HepG2 (cell line): Measurements from ENCODE around the gene CLBA1.

Experiments used
- ARNT2 ChIP-seq: sonication (generic); formaldehyde crosslinking; IDR thresholded peaks from 2 replicates; pipeline ENCODE4 v1.8.0; 2022; ENCODE audit warnings: mild to moderate bottlenecking, low read depth, missing genetic modification reagents, moderate library complexity
- DNMT3B ChIP-seq: conservative IDR thresholded peaks from 2 replicates; pipeline ENCODE4 v1.6.1; 2016; ENCODE audit warnings: missing biosample characterization, control low read depth
- EP300 ChIP-seq, 3 experiments: sonication (generic) in 1 of 3; formaldehyde crosslinking in 1 of 3; IDR thresholded peaks; 2 replicates each; pipeline versions ENCODE4 v1.5.1 to v1.6.1; 2011 to 2020; ENCODE audit warnings: low read depth in 2 of 3, low read length in 2 of 3, borderline replicate concordance in 1 of 3, improper control_type of control experiment in 1 of 3, mild to moderate bottlenecking in 1 of 3, missing genetic modification reagents in 1 of 3, moderate library complexity in 1 of 3
- POLR2AphosphoS5 ChIP-seq: IDR thresholded peaks from 2 replicates; pipeline ENCODE4 v1.6.1; 2012; ENCODE audit warnings: low read depth, low read length
- TP53 ChIP-seq: sonication (generic); formaldehyde crosslinking; conservative IDR thresholded peaks from 2 replicates; pipeline ENCODE4 v1.4.0; 2020; ENCODE audit warnings: missing genetic modification reagents
- ZEB1 ChIP-seq: IDR thresholded peaks from 2 replicates; pipeline ENCODE4 v1.6.1; 2012; ENCODE audit warnings: mild to moderate bottlenecking, low read depth, inconsistent platforms; ENCODE audit not compliant: insufficient replicate concordance
- ZNF75D ChIP-seq: sonication (generic); formaldehyde crosslinking; IDR thresholded peaks from 2 replicates; pipeline ENCODE4 v1.8.1; 2023; ENCODE audit warnings: missing genetic modification reagents, mild to moderate bottlenecking, borderline replicate concordance
- ZNF775 ChIP-seq: sonication (generic); formaldehyde crosslinking; IDR thresholded peaks from 2 replicates; pipeline ENCODE4 v1.4.0; 2020; ENCODE audit warnings: missing genetic modification reagents, mild to moderate bottlenecking, moderate library complexity, borderline replicate concordance

DNA sequence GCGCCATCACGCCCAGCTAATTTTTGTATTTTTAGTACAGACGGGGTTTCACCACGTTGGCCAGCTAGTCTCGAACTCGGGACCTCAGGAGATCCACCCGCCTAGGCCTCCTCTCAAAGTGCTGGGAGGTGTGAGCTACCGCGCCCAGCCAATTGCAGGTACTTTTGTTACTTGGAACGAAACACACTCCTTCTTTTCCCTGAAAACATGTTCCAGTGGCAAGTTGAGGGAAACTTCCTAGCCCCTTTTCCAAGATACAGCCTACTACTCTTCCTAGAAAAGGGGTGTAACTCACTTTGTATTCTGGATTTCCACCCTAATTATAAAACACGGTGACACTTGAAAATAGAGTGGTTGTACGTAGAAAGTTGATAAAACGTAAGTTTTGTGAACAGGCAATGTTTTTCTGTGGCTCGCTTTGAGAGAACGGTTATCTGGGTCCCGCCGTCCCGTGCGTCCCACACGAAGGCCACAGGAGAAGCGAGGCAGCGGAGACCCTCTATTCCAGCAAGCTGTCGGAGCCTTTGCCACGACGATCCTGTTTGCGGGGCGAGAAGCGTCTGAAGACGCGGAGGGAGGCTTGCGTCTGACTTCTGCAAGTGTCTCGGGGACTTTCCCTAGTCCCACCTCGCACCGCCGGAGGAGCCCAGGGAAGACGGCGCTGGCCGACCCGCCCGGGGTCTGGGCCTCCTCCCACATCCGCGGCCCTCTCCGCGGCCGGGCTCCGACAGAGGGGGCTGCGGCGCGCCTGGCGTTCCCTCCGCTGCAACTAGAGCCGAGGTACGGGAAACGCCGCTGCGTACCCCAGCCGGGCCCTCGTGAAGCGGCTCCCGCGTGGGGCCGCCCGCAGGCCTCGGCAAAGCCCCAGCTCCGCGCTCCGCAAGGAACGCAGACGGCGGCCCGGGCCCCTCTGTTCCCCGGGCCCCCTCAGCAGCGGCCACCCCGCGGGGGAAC lies 34.5 kb downstream of the CLBA1 start:
- TF ChIP-seq EP300 (IDR thresholded peaks at IDR 0.05; ENCODE audit: low read depth in 2 of 2, low read length in 2 of 2) (no peak), EP300 (CRISPR knock-in tag; IDR thresholded peaks at IDR 0.05; ENCODE audit: borderline replicate concordance) (no peak), DNMT3B (CRISPR knock-in tag) (no peak), ARNT2 (CRISPR knock-in tag) (no peak), POLR2AphosphoS5 (no peak), ZNF775 (CRISPR knock-in tag) (no peak), ZEB1 (no peak), ZNF75D (CRISPR knock-in tag) (no peak), TP53 (CRISPR knock-in tag) (no peak)
